HG03558 (cell line): Measurements from ENCODE around the gene PTPN7.
"Not testable (repeated sequence)": the region's sequence is repeated elsewhere in the genome, so short reads cannot be mapped to it uniquely, and the experiment has no call there.

ENCODE experiments used
- ATAC-seq: cut with Tn5 transposase; IDR thresholded peaks from one replicate; pipeline ENCODE4 v1.9.1; 2021; ENCODE audit warnings: moderate number of reproducible peaks; ENCODE audit not compliant: unreplicated experiment; ENCODE audit errors: extremely low read depth

PTPN7 gene

GRCh38 chr1:202160377-202160940 is at the start of gene PTPN7:
Gene PTPN7 (minus strand): TSS chr1:202160602. CDS start chr1:202159402, 1,200 bp downstream.
- no peak for ATAC-seq

GRCh38 chr1:202208351-202208857 is 48.0 kb upstream of the PTPN7 start:
- no peak for ATAC-seq

- ATAC-seq, result no peak
These were observed 46.9 kb upstream of the PTPN7 start for GRCh38 chr1:202207292-202207691.

- no peak for ATAC-seq
These were observed 45.3 kb upstream of the PTPN7 start for GRCh38 chr1:202205523-202206190.

DNA sequence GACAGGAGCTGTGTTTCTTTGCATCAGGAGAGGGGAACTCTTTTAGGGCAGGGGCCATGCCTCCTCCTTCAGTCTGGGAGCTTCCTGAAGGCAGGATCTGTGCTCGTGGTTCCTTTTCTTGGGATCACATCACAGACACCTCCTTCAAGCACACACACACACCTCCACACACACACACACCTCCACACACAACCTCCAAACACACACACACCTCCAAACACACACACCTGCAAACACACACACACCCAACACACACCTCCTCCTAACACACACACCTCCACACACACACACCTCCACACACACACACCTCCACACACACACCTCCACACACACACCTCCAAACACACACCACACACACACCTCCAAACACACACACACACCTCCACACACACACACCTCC is 43.7 kb upstream of the PTPN7 start:
- ATAC-seq, result no peak

- ATAC-seq, result no peak
These were observed 43.0 kb upstream of the PTPN7 start for GRCh38 chr1:202203238-202204039.

GRCh38 chr1:202202500-202203168 is 42.2 kb upstream of the PTPN7 start:
- no peak for ATAC-seq

DNA sequence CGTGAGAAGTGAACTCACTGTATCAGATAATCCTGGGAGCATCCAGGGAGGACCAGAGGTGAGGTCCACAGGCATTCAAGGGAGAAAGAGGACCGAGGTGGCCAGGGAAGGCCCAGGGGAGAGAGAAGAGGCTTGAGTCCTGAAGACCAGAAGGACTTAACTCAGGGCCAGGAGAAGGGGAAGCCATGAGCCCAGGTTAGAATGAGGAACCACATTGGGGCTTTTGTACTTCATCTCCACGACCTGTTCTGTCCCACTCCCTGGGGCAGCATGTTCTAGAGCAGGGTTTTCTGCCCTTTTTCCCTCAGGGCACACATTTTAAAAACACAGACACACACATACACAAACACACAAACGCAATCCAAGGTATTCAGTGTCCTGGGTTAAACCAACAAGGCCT is 41.6 kb upstream of the PTPN7 start:
- ATAC-seq, result no peak

- ATAC-seq, result no peak
These were observed 40.9 kb upstream of the PTPN7 start for GRCh38 chr1:202201266-202201665.

DNA sequence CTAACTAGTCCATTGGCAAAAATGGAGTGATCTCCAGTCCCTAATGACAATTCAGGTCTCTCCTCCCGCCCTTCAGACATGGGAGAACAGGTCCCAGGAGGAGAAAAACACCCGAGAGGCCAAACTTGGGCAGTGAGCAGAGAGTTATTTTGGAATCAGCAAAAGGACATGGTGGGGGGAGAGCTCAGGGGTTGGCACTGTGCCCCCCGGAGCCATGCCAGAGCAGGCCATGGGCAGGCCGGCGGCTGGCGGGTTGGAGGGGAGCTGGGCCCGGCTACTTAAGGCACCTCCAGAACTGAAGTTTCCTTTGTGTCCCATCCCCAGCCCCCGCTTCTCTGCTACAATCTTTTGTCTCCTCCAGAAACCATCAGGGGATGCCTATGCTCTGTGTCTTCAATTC is 40.3 kb upstream of the PTPN7 start:
- ATAC-seq, result no peak

DNA sequence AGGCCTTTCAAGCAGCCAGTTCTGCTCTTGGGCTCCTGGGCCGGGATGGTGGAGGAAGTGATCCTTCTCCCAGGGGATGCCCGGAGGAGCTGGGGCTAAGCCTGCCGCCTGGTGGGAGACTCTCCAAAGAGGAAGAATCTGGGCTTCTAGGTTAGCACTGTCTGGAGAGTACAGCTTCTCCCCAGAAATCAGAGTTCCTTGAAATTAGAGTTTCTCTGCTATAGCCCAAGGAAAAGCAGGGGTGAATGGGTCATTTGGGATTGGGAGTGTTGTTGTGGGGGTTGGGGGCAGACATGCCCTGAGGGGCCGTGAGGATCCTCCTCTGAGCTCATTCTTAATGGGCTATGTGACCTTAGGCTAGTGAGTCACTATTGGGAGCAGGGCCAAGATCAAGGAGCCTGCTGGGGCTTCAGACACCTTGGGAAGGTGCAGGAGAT is 39.7 kb upstream of the PTPN7 start:
- ATAC-seq, result no peak

DNA sequence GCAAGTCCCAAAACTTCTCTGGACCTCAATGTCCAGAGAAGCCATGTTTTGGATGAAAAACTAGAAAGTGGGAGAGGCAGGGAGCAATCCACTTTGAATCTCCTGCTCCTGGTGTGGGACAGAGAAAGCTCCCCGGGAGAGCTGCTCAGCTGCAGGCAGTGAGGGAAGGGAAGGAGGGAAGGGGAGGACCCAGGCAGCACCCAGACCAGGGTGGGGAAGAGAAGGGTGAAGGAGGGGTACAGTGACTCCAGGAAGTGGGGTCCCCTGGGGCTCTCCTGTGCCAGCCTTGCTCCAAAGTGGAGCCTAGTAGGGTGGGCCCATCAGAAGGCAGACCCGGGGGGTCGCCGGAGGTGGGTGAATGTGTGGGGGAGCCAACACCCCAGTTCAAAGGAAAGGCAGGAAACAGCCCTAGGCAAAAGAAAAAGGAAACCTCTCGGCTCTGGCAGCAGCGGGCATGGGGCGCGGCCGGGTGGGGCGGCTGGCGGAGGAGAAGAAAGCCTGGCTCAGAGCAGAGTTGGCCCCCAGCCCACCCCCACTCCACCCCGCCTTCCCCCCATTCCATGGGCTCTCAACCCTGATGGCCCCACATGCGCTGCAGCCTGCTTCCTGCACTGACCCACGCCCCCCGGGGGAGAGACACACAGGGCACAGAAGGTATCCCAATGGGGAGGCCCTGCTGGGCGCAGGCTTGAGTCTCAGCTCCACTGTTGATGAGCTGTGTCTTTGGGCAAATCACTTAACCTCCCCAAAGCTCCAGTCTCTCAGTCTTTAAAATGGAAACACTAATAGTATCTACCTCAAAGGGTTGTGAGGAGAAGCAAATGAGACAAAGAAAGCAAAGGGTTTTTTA is 38.9 kb upstream of the PTPN7 start:
- no peak for ATAC-seq

DNA sequence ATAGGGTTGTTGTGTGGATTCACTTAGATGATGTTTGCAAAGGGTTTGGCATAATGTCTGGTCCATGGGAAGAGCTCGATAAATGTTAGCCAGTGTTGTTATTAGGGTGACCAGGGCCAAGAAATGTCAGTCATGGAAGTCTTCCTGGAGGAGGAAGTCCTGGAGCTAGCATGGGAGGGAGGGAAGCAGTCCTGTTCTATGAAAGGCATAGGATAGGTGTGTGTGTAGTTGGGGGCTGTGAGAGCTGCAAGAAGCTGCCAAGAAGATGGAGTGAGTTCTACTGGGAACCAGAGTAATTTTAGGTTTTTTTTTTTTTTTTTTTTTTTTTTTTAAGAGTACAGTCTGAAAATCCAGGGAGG is 37.9 kb upstream of the PTPN7 start:
- no peak for ATAC-seq

DNA sequence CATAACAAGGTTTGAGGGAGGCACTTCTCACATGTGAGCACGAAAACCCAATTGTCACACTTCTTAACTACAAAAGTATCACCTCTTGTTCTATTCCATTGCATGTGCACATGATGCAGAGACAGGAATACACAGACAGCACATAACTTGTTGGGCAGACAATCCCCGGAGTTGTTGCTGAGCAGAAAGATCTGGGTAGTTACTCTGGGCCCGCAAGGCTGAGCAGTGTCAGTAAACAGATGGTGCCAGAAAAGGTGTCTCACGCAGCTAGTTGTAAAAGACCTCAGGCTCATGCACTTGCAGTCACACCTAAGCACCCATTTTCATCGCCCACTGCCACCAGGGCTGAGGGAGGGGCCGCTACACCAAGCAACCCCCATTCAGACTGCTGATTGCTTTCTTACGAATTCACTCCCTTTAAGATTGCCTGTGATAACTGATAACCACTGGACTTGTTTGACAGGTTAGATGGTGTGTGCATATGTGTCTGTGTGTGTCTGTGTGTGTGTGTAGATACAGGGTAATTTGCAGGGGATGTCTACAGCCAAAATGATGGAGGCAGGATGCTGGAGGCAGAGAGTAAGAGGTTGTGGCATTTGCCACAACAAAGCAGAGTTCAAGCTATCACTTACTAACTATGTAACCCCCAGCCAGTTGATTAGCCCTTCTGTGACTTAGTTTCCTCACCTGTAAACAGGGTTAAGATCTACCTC is 37.4 kb upstream of the PTPN7 start:
- no peak for ATAC-seq

- no peak for ATAC-seq
These were observed 33.9 kb upstream of the PTPN7 start for GRCh38 chr1:202194328-202194648.

GRCh38 chr1:202193614-202194327 is 33.4 kb upstream of the PTPN7 start, which contains the start of gene LGR6:
Gene LGR6 (plus strand): TSS chr1:202193799. CDS start chr1:202193990, 191 bp downstream.
- ATAC-seq, result no peak

- no peak for ATAC-seq
These were observed 32.6 kb upstream of the PTPN7 start for GRCh38 chr1:202192770-202193613.

- not testable (repeated sequence) for ATAC-seq
These were observed 31.0 kb upstream of the PTPN7 start for GRCh38 chr1:202191391-202191790.
